22Rv1 (cell line): Measurements from ENCODE around the gene SLC25A51.

Experiments
- ZFX ChIP-seq: fragments of 450-650 bp; IDR thresholded peaks from 2 replicates; pipeline ENCODE4 v1.6.1; 2017; ENCODE audit warnings: antibody characterized with exemption, borderline replicate concordance
- TF ChIP-seq, protein P1 (sequence below): fragments of 450-650 bp; IDR thresholded peaks from 2 replicates; pipeline ENCODE4 v1.5.1; 2017; ENCODE audit warnings: mild to moderate bottlenecking

DNA sequence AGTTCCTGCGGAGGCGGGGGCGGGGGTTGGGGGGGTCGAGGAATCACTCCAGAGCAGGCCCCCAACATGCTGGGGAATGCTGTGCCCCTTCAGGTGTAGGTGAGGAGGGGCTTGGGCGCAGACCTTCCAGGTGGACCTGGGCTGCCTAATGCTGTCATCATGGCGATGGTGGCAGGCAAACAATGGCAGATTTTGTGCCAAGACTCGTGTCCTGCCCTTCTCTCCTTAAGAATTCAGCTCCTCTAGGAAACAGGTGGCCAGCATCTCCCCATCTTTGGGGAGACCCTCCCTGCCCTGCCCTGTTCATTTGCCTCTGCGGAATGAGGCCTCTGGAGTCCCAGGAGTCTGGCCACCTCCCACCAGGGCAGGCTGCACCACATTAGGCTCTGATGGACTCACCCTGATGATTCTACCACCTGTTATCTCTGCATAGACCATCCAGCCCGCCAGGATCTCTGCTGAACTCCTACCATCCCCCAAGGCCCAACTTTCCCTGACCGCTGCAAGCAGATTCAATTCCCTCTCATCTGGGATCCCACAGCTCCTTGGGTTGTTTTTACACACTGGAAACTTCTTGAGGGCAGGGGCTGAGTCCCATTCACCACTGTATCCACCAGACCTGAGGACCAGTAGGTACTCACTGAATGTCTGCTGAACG, 10.9 kb upstream of the SLC25A51 start:
- TF ChIP-seq, protein P1, sequence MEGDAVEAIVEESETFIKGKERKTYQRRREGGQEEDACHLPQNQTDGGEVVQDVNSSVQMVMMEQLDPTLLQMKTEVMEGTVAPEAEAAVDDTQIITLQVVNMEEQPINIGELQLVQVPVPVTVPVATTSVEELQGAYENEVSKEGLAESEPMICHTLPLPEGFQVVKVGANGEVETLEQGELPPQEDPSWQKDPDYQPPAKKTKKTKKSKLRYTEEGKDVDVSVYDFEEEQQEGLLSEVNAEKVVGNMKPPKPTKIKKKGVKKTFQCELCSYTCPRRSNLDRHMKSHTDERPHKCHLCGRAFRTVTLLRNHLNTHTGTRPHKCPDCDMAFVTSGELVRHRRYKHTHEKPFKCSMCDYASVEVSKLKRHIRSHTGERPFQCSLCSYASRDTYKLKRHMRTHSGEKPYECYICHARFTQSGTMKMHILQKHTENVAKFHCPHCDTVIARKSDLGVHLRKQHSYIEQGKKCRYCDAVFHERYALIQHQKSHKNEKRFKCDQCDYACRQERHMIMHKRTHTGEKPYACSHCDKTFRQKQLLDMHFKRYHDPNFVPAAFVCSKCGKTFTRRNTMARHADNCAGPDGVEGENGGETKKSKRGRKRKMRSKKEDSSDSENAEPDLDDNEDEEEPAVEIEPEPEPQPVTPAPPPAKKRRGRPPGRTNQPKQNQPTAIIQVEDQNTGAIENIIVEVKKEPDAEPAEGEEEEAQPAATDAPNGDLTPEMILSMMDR = no peak
- no peak for TF ChIP-seq ZFX
